ENCODE results near the gene NETO2.
"Not testable (repeated sequence)": the region's sequence is repeated elsewhere in the genome, so short reads cannot be mapped to it uniquely, and the experiment has no call there.

NETO2 gene

DNA sequence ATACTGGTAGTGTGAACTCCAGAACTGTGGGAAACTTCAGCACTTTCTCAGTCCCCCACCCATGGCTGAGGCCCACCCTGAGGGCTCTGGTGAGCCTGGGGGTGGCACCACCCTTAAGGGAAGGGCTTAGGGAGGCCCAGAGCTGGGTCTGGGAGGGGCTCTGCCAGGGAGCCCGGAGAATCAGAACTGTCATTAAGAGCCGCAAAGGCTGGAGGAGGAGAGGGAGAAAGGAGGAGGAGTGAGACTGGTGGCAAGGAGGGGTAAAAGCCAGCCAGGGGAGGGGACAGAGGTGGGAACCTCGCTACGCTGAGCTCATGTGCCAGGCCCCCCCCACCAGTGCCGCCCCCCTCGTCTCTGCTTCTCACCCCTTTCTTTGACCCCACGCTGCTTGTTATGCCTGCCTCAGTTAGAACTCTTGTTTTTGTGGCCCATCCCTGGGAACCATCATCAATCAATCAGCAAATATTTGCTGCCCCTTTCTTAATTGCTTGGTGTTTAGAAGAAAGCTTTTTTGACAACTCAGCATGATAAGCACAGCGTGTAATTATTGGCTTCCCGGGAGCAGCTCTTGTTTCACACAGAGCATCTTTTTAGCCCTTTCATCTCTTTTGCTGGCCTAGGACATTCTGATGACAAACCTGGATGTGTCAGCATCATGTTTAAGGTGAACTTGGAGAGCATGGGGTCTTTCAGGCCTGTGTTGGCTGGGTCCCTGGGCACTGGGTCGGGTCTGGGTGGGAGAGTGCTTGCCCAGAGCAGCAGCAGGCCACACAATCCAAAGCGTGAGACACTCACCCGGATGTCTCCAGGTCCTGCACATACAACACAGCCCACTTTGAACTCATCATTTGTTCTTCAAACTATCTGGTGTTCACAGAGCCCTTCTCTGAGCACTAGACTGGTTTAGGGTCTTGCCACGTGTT lies 77.7 kb downstream of the NETO2 start:
- Mint-ChIP-seq H3K4me1 (ENCODE audit: low read depth) (no peaks in the 10 kb centered on the region), H3K9me3 (peaks cover 16% of the 10 kb centered on the region), H3K36me3 (ENCODE audit: low read depth) (no peaks in the 10 kb centered on the region), H3K27ac (no peak overlapping the region), H3K4me3 (no peak overlapping the region), H3K27me3 (no peaks in the 10 kb centered on the region)
- intact Hi-C loops (cut with micrococcal nuclease), result no loop called here

GRCh38 chr16:47064775-47065174 lies 79.0 kb downstream of the NETO2 start:
- no peak overlapping the region for H3K4me3 Mint-ChIP-seq
- H3K9me3 Mint-ChIP-seq, result peaks cover 16% of the 10 kb centered on the region
- H3K27ac Mint-ChIP-seq, result no peak overlapping the region
- H3K36me3 Mint-ChIP-seq (ENCODE audit: low read depth), result no peaks in the 10 kb centered on the region
- H3K4me1 Mint-ChIP-seq (ENCODE audit: low read depth), result no peaks in the 10 kb centered on the region
- intact Hi-C loops (cut with micrococcal nuclease), result no loop called here
- H3K27me3 Mint-ChIP-seq, result no peaks in the 10 kb centered on the region

GRCh38 chr16:47063011-47063724 lies 80.6 kb downstream of the NETO2 start:
- H3K4me1 Mint-ChIP-seq (ENCODE audit: low read depth), result no peaks in the 10 kb centered on the region
- H3K4me3 Mint-ChIP-seq, result no peak overlapping the region
- no peak overlapping the region for H3K27ac Mint-ChIP-seq
- peaks cover 16% of the 10 kb centered on the region for H3K9me3 Mint-ChIP-seq
- no peaks in the 10 kb centered on the region for H3K36me3 Mint-ChIP-seq (ENCODE audit: low read depth)
- no peaks in the 10 kb centered on the region for H3K27me3 Mint-ChIP-seq
- intact Hi-C loops (cut with micrococcal nuclease), result no loop called here

GRCh38 chr16:47061204-47061603 lies 82.5 kb downstream of the NETO2 start:
- no peak overlapping the region for H3K27ac Mint-ChIP-seq
- intact Hi-C loops (cut with micrococcal nuclease), result no loop called here
- no peaks in the 10 kb centered on the region for H3K36me3 Mint-ChIP-seq (ENCODE audit: low read depth)
- no peak overlapping the region for H3K4me3 Mint-ChIP-seq
- H3K27me3 Mint-ChIP-seq, result no peaks in the 10 kb centered on the region
- peaks cover 16% of the 10 kb centered on the region for H3K9me3 Mint-ChIP-seq
- H3K4me1 Mint-ChIP-seq (ENCODE audit: low read depth), result no peaks in the 10 kb centered on the region

- Mint-ChIP-seq H3K36me3 (ENCODE audit: low read depth) (no peaks in the 10 kb centered on the region), H3K27ac (no peak overlapping the region), H3K9me3 (peaks cover 16% of the 10 kb centered on the region), H3K4me1 (ENCODE audit: low read depth) (no peaks in the 10 kb centered on the region), H3K4me3 (no peak overlapping the region), H3K27me3 (no peaks in the 10 kb centered on the region)
- intact Hi-C loops (cut with micrococcal nuclease), result no loop called here
Observed at GRCh38 chr16:47060596-47060995, 83.1 kb downstream of the NETO2 start.

DNA sequence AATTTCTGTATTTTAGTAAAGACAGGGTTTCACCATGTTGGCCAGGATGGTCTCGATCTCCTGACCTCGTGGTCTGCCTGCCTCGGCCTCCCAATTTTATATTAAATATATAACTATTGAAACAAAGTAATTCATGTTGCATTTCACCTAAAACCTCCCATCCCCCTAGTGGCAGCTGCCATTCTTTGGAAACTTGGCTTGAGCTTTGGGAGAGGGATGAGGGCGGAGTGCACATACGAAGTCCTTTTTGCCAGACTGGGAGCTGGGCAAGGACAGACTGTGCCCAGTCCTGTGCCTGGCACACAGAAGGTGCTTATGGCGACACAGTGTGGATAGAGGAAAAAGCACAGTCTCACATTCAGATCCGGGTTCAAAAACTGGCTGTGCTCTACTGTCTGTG lies 83.8 kb downstream of the NETO2 start:
- no peaks in the 10 kb centered on the region for H3K27me3 Mint-ChIP-seq
- H3K9me3 Mint-ChIP-seq, result peaks cover 16% of the 10 kb centered on the region
- H3K36me3 Mint-ChIP-seq (ENCODE audit: low read depth), result no peaks in the 10 kb centered on the region

DNA sequence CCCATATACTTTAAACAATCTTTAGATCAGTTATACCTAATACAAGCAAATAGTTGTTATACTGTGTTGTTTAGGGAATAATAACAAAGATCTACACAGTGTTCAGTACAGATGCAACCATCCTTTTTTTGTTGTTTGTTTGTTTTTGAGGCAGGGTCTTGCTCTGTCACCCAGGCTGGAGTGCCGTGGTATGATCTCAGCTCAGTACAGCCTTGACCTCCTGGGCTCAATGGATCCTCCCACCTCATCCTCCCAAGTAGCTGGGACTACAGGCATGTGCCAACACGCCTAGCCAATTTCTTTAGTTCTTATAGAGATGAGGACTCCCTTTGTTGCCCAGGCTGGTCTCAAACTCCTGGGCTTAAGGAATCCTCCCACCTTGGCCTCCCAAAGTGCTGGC lies 84.6 kb downstream of the NETO2 start:
- H3K36me3 Mint-ChIP-seq (ENCODE audit: low read depth); H3K27me3 Mint-ChIP-seq; H3K4me3 Mint-ChIP-seq; intact Hi-C loops (cut with micrococcal nuclease); H3K27ac Mint-ChIP-seq; H3K4me1 Mint-ChIP-seq (ENCODE audit: low read depth): not testable (repeated sequence)
- peaks cover 16% of the 10 kb centered on the region for H3K9me3 Mint-ChIP-seq

More for the DNA sequence above, 83.8 kb downstream of the NETO2 start:
- no peak overlapping the region for H3K4me3 Mint-ChIP-seq
- H3K4me1 Mint-ChIP-seq (ENCODE audit: low read depth), result no peaks in the 10 kb centered on the region
- H3K27ac Mint-ChIP-seq, result no peak overlapping the region
- intact Hi-C loops (cut with micrococcal nuclease), result no loop called here

- Mint-ChIP-seq H3K4me1 (ENCODE audit: low read depth) (no peaks in the 10 kb centered on the region), H3K36me3 (ENCODE audit: low read depth) (no peaks in the 10 kb centered on the region), H3K27ac (no peak overlapping the region)
Observed at GRCh38 chr16:47058295-47059086, 85.3 kb downstream of the NETO2 start.

GRCh38 chr16:47057630-47057993 lies 86.1 kb downstream of the NETO2 start:
- Mint-ChIP-seq H3K27me3 (no peaks in the 10 kb centered on the region), H3K27ac (no peak overlapping the region), H3K4me3 (no peak overlapping the region), H3K36me3 (ENCODE audit: low read depth) (no peaks in the 10 kb centered on the region), H3K9me3 (peaks cover 9% of the 10 kb centered on the region), H3K4me1 (ENCODE audit: low read depth) (no peaks in the 10 kb centered on the region)
- intact Hi-C loops (cut with micrococcal nuclease), result no loop called here

More at GRCh38 chr16:47058295-47059086, 85.3 kb downstream of the NETO2 start:
- Mint-ChIP-seq H3K27me3 (no peaks in the 10 kb centered on the region), H3K9me3 (peaks cover 16% of the 10 kb centered on the region), H3K4me3 (no peak overlapping the region)
- intact Hi-C loops (cut with micrococcal nuclease), result no loop called here

DNA sequence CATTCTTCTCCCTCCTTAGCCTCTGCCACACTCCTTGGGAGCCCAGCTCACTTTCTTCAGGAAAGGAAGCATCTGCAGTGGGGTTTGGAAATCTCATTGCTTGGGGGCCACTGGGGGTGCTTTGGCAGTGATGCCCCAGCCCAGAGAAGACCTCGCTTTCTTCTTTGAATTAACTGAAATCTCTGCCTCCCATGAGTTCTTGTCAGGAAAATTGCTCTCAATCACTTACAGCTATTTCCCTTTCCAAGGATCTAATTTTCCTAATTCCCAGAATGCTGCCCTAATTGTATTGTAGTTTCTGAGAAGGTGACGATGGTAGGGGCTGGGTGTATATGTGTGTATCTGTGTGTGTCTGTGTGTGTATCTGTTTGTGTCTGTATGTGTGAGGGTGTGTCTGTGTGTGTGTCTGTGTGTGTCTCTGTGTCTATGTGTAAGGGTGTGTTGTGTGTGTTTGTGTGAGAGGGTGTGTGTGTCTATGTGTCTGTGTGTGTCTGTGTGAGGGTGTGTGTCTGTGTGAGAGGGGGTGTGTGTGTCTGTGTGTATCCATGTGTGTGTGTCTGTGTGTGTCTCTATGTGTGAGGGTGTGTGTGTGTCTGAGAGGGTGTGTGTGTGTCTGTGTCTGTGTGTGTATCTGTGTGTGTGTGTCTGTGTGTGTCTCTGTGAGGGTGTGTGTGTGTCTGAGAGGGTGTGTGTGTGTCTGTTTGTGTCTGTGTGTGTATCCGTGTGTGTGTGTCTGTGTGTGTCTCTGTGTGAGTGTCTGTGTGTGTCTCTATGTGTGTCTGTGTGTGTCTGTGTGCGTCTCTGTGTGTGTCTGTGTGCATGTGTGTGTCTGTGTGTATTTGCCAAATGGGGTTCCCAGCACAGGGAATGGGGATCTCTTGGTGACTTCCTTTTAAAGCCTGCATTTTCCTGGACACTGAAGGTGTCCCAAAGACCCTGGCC lies 86.8 kb downstream of the NETO2 start:
- H3K27me3 Mint-ChIP-seq, result no peaks in the 10 kb centered on the region
- no peak overlapping the region for H3K4me3 Mint-ChIP-seq
- intact Hi-C loops (cut with micrococcal nuclease), result no loop called here
- H3K36me3 Mint-ChIP-seq (ENCODE audit: low read depth), result no peaks in the 10 kb centered on the region
- no peak overlapping the region for H3K27ac Mint-ChIP-seq
- H3K4me1 Mint-ChIP-seq (ENCODE audit: low read depth), result no peaks in the 10 kb centered on the region
- peaks cover 2% of the 10 kb centered on the region for H3K9me3 Mint-ChIP-seq

DNA sequence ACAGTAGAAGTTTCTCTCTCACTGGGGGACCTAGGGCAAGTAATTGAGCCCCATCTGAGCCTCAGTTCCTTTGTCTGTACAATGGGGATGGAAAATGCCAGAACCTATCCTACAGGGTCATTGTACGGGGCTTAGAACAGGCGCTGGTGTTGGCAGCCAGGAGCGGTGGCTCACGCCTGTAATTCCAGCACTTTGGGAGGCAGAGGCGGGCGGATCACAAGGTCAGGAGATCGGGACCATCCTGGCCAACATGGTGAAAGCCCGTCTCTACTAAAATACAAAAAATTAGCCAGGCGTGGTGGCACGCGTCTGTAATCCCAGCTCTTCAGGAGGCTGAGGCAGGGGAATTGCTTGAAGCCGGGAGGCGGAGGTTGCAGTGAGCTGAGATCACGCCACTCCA lies 87.7 kb downstream of the NETO2 start:
- H3K4me3 Mint-ChIP-seq; H3K4me1 Mint-ChIP-seq (ENCODE audit: low read depth); H3K27me3 Mint-ChIP-seq; H3K27ac Mint-ChIP-seq; intact Hi-C loops (cut with micrococcal nuclease); H3K9me3 Mint-ChIP-seq; H3K36me3 Mint-ChIP-seq (ENCODE audit: low read depth): not testable (repeated sequence)

DNA sequence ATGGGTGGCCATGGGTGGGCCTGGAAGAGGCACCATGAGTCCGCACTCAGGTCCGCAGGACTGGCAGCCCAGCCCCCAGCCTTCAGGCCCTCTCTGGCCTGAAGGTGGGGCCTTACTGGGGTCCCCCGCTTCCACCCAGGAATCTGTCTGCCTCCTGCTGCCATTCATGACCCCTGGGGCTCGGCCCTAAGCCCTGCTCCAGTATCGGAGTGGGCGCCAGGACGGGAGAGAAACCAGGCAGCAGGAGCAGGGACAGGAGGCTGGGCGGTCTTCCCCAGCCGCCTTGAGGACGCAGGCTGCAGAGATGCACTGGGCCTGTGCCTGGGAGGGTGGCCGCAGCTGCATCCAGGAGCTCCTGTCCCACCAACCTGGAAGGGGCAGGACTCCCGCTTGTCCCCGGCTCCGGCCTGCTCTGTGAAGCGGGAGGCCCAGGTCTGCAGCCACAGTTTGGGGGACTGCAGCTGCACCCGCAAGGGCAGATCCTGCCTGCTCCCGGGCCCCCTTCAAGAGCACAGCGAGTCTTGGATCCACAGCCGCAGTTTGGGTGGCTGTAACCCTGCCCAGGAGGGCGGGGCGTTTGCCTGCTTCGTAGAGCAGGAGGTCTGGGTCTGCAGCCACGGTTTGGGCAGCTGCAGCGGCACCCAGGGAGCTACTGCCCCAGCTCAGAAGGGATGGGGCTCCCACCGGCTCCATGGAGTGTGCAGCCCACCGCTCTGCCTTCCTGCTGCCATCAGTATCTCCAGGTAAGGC lies 88.4 kb downstream of the NETO2 start:
- Mint-ChIP-seq H3K27ac (no peak overlapping the region), H3K4me3 (no peak overlapping the region), H3K36me3 (ENCODE audit: low read depth) (no peaks in the 10 kb centered on the region), H3K27me3 (no peaks in the 10 kb centered on the region), H3K9me3 (no peaks in the 10 kb centered on the region), H3K4me1 (ENCODE audit: low read depth) (no peaks in the 10 kb centered on the region)
- intact Hi-C loops (cut with micrococcal nuclease), result no loop called here

DNA sequence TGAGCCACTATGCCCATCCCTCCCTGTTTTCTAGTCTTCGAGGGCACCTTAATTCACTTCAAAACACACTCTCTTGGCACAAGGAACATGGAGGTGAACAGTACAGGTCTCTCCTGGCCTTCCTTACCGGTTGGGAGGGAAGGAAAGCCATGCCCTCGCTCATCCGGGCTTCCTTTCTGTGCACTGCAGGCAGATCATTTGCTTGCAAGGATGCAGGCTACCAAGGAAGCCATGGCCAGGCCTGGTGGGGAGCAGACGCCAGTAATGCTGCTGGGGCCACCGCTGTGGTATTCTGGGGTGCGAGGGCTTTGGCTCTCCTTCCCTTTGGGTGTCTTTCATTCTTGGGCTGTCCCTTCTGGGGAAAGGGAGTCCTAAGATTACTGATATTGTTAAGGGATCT lies 89.4 kb downstream of the NETO2 start:
- no peaks in the 10 kb centered on the region for H3K27me3 Mint-ChIP-seq
- intact Hi-C loops (cut with micrococcal nuclease), result no loop called here
- H3K36me3 Mint-ChIP-seq (ENCODE audit: low read depth), result no peaks in the 10 kb centered on the region
- no peaks in the 10 kb centered on the region for H3K4me1 Mint-ChIP-seq (ENCODE audit: low read depth)
- H3K9me3 Mint-ChIP-seq, result no peaks in the 10 kb centered on the region
- no peak overlapping the region for H3K4me3 Mint-ChIP-seq
- no peak overlapping the region for H3K27ac Mint-ChIP-seq
